GM18502 (cell line): ENCODE data around the gene SYT4.

Source experiments
- ATAC-seq: cut with Tn5 transposase; IDR thresholded peaks from one replicate; pipeline ENCODE4 v1.9.1; 2021; ENCODE audit warnings: mild to moderate bottlenecking; ENCODE audit not compliant: unreplicated experiment, poor library complexity

SYT4 gene

DNA sequence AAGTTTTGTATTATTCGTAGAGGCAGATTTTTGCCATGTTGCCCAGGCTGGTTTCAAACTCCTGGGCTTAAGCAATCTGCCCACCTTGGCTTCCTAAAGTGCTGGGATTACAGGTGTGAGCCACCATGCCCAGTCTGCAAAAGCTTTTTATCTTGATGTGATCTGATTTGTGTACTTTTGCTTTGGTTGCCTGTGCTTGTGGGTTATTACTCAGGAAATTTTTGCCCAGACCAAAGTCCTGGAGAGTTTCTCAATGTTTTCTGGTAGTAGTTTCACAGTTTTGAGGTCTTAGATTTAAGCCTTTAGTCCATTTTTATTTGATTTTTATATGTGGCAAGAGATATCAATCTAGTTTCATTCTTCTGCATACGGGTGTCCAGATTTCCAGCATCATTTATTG is 42.4 kb downstream of the SYT4 start:
- ATAC-seq = no peak

DNA sequence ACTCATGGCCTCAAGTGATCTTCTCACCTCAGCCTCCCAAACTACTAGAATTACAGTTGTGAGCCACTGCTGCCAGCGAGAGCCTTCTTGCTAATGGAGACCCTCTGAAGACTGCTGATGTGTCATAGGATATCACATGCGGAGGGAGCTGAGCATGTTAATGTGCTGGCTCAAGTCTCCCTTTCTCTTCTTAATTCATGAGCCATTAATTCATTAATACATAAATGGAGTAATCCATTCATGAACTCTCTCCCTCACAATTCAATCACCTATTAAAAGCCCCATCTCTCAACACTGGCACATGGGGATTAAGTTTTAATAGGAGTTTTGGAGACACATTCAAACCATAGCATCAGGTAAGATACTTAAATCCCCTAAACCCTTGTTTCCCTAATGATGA is 54.8 kb downstream of the SYT4 start:
- ATAC-seq = no peak

DNA sequence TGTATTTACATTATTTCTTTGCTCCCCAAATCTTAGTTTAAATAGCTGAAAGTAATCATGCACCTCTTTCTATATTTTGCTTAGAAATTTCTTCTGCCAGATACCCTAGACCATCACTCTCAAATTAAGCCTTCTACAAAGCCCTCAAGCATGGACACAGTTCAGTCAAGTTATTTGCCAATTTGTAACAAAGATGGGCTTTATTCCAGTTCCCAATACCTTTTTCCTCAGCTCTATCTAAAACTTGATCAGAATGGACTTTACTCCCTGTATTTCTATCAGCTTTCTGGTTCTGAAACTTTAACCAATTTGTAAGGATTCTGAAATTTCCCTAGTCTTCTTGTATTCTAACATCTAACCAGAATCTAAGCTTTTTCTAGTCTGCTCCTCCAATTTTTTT is 56.6 kb downstream of the SYT4 start:
- no peak for ATAC-seq
